Kidney capillary endothelial cell (primary cell): ENCODE results near the gene KLHL4.
A peak's percentile ranks its signal among the peaks of the same experiment; 100 is the strongest.
"Not testable (repeated sequence)": the region's sequence is repeated elsewhere in the genome, so short reads cannot be mapped to it uniquely, and the experiment has no call there.

Experiments used
- DNase-seq: peaks from one replicate; pipeline ENCODE4 v3.0.0-alpha.2; 2018; ENCODE audit warnings: low spot score

KLHL4 gene

GRCh38 chrX:87517571-87518141 lies at the start of gene KLHL4:
Gene KLHL4 (plus strand): TSS chrX:87517802. CDS start chrX:87517894, 92 bp downstream.
- DNase-seq, result peak; percentile 65

- no peak for DNase-seq
Measured at GRCh38 chrX:87468941-87469340, 48.7 kb upstream of the KLHL4 start.

GRCh38 chrX:87475793-87476192 lies 41.8 kb upstream of the KLHL4 start:
- no peak for DNase-seq

GRCh38 chrX:87478703-87479102 lies 38.9 kb upstream of the KLHL4 start:
- not testable (repeated sequence) for DNase-seq

GRCh38 chrX:87489071-87489470 lies 28.5 kb upstream of the KLHL4 start:
- DNase-seq, result no peak

- DNase-seq, result no peak
Measured at GRCh38 chrX:87515836-87516235, 1.8 kb upstream of the KLHL4 start.

- no peak for DNase-seq
Measured at GRCh38 chrX:87516717-87517121, 883 bp upstream of the KLHL4 start.

- DNase-seq, result peak; percentile 38
Measured at GRCh38 chrX:87518504-87518903, 902 bp downstream of the KLHL4 start.

GRCh38 chrX:87525771-87526229 lies 8.2 kb downstream of the KLHL4 start:
- peak; percentile 34 for DNase-seq

GRCh38 chrX:87526281-87526680 lies 8.7 kb downstream of the KLHL4 start:
- no peak for DNase-seq

GRCh38 chrX:87528487-87528886 lies 10.9 kb downstream of the KLHL4 start:
- no peak for DNase-seq

- no peak for DNase-seq
Measured at GRCh38 chrX:87571964-87572363, 54.4 kb downstream of the KLHL4 start.

GRCh38 chrX:87572901-87573300 lies 55.3 kb downstream of the KLHL4 start:
- DNase-seq, result no peak

- peak; percentile 3 for DNase-seq
Measured at GRCh38 chrX:87578978-87579377, 61.4 kb downstream of the KLHL4 start.

GRCh38 chrX:87580862-87581261 lies 63.3 kb downstream of the KLHL4 start:
- DNase-seq, result no peak

GRCh38 chrX:87582453-87582852 lies 64.9 kb downstream of the KLHL4 start:
- no peak for DNase-seq

GRCh38 chrX:87583679-87584078 lies 66.1 kb downstream of the KLHL4 start:
- DNase-seq, result no peak

GRCh38 chrX:87616371-87616770 lies 98.8 kb downstream of the KLHL4 start:
- no peak for DNase-seq

- DNase-seq, result no peak
Measured at GRCh38 chrX:87621697-87622096, 104.1 kb downstream of the KLHL4 start.

- no peak for DNase-seq
Measured at GRCh38 chrX:87626996-87627395, 109.4 kb downstream of the KLHL4 start.

- peak; percentile 50 for DNase-seq
Measured at GRCh38 chrX:87634361-87634760, 116.8 kb downstream of the KLHL4 start.

GRCh38 chrX:87636533-87636932 lies 118.9 kb downstream of the KLHL4 start:
- no peak for DNase-seq

GRCh38 chrX:87641439-87641838 lies 123.8 kb downstream of the KLHL4 start:
- not testable (repeated sequence) for DNase-seq

GRCh38 chrX:87661761-87662160 lies 144.2 kb downstream of the KLHL4 start:
- DNase-seq, result no peak
